Mammary epithelial cell (primary cell): Measurements from ENCODE around the gene WSCD1.

Experiments
- CTCF ChIP-seq, 2 donors: IDR thresholded peaks in 1 of 2; conservative IDR thresholded peaks in 1 of 2; 2 replicates each; pipeline ENCODE4 v1.5.1; 2011 to 2012; ENCODE audit warnings: inconsistent platforms in 2 of 2, low read length in 2 of 2, mild to moderate bottlenecking in 2 of 2, control low read depth in 1 of 2, low read depth in 1 of 2; ENCODE audit not compliant: insufficient read depth in 1 of 2; ENCODE audit errors: extremely low read depth in 1 of 2
- EZH2 ChIP-seq: IDR thresholded peaks from 2 replicates; pipeline ENCODE4 v1.6.1; 2012; ENCODE audit warnings: low read length, inconsistent platforms, borderline replicate concordance

DNA sequence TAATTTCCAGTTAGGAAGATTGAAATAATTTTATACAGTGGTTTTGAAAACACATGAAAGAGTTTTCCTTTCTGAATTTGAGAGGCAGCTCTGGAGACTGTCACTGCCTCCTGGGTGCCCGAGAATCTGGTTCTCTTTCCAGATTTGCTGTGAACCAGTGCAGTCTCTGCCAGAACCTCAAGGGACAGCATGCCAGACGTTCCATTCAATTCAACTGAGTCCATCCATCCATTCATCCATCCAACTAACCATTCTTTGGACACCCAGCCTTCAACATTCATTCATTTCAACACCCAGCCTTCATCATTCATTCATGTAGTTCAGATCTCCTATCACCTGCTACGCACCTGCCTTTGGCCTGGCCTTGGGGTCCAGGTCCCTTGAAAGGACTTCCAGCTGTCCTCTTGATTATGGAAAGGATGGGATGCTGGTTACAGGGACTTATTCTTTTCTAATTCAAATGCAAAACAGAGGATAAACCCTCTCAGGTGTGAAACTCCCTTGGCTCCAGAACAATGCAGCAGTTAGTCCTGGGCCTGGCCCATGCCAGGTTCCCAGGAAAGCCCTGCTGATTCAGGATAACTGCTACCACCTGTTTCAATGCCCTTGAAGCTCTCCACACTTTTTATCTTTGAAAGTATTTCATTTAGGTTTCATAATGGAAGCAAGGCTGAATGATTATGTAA is 68.7 kb downstream of the WSCD1 start:
- TF ChIP-seq CTCF (conservative IDR thresholded peaks at IDR 0.05 in 1 of 2, IDR thresholded peaks at IDR 0.05 in 1 of 2; ENCODE audit: extremely low read depth in 1 of 2, insufficient read depth in 1 of 2, low read depth in 1 of 2, low read length in 2 of 2): no peak
- no peak for TF ChIP-seq EZH2
